NCI-H1105 treated with DMSO at 0.1 percent for 48 hours (cell line): ENCODE data around the gene IL20RB.

Experiments
- DNase-seq: peaks from one replicate; lab custom pipeline; 2025; lab: John Stamatoyannopoulos, UW

Gene IL20RB

GRCh38 chr3:137039570-137039969 lies 81.8 kb downstream of the IL20RB start:
- no peak for DNase-seq

GRCh38 chr3:137041251-137041650 lies 83.5 kb downstream of the IL20RB start:
- no peak for DNase-seq

- no peak for DNase-seq
Observed at GRCh38 chr3:137041686-137042085, 83.9 kb downstream of the IL20RB start.

- no peak for DNase-seq
Observed at GRCh38 chr3:137046747-137047146, 89.0 kb downstream of the IL20RB start.

GRCh38 chr3:137047240-137047639 lies 89.5 kb downstream of the IL20RB start:
- no peak for DNase-seq

- DNase-seq: no peak
Observed at GRCh38 chr3:137050281-137050680, 92.5 kb downstream of the IL20RB start.

GRCh38 chr3:137052298-137052697 lies 94.5 kb downstream of the IL20RB start:
- no peak for DNase-seq
